IPS DF 6.9 (cell line): ENCODE data around the gene TMEM272.

Experiments used
- DNase-seq: peaks from one replicate; pipeline ENCODE4 v3.0.0-alpha.2; 2013; ENCODE audit warnings: low read depth, low spot score
- H3K27ac ChIP-seq: one replicate; pipeline ENCODE4 v1.5.1; 2013; ENCODE audit warnings: low read length, control low read depth
- H3K27me3 ChIP-seq: 2 replicates; pipeline ENCODE4 v1.6.1; 2013; ENCODE audit warnings: mild to moderate bottlenecking, low read length; ENCODE audit not compliant: control insufficient read depth, insufficient read depth
- H3K36me3 ChIP-seq: 2 replicates; pipeline ENCODE4 v1.6.1; 2013; ENCODE audit warnings: low read length; ENCODE audit not compliant: control insufficient read depth, insufficient read depth
- H3K4me1 ChIP-seq: 2 replicates; pipeline ENCODE4 v1.6.1; 2013; ENCODE audit warnings: low read length; ENCODE audit not compliant: control insufficient read depth, insufficient read depth
- H3K4me3 ChIP-seq: 2 replicates; pipeline ENCODE4 v1.5.1; 2013; ENCODE audit warnings: mild to moderate bottlenecking, low read length
- H3K9me3 ChIP-seq: 2 replicates; pipeline ENCODE4 v1.6.1; 2013; ENCODE audit warnings: low read length, inconsistent platforms; ENCODE audit not compliant: control insufficient read depth, insufficient read depth
- WGBS: extraction: QIAGEN DNeasy Blood & Tissue Kit; methylation state at CpG from one replicate; pipeline ENCODE4 v1.1.7; 2013; ENCODE audit warnings: mixed read lengths, missing lambda C conversion rate; ENCODE audit not compliant: insufficient read length, insufficient coverage; 5-methylcytosine and 5-hydroxymethylcytosine counted together

The TMEM272 gene

DNA sequence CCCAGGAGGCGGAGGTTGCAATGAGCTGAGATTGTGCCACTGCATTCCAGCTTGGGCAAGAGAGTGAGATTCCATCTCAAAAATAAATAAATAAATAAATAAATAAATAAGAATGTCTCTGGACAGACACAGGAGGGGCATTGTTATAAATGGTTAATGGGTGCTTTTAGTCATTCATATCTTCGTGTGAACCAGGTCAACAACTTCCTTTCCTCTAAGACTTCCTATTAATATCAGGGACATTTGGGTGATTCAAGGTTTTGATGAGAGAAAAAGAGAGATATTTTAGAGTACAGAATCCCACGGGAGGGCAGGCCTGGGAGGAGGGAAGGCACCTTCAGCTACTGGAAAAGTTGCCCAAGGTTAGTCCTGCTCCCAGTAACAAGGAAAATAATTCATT lies 64.9 kb downstream of the TMEM272 start:
- Histone ChIP-seq H3K4me1 (no peaks in the 10 kb centered on the region), H3K9me3 (no peaks in the 10 kb centered on the region), H3K27me3 (no peaks in the 10 kb centered on the region), H3K36me3 (no peaks in the 10 kb centered on the region), H3K27ac (no peak overlapping the region), H3K4me3 (no peak overlapping the region)
- no CpG with 5 or more reads among the region's 3 CpGs for WGBS
- DNase-seq = no peak

GRCh38 chr13:51778392-51778791 lies 66.6 kb downstream of the TMEM272 start:
- H3K36me3 ChIP-seq = no peaks in the 10 kb centered on the region
- no peaks in the 10 kb centered on the region for H3K9me3 ChIP-seq
- no peaks in the 10 kb centered on the region for H3K27me3 ChIP-seq
- no peaks in the 10 kb centered on the region for H3K4me1 ChIP-seq
- no peak overlapping the region for H3K4me3 ChIP-seq
- no CpG with 5 or more reads among the region's 11 CpGs for WGBS
- no peak for DNase-seq
- H3K27ac ChIP-seq = no peak overlapping the region

DNA sequence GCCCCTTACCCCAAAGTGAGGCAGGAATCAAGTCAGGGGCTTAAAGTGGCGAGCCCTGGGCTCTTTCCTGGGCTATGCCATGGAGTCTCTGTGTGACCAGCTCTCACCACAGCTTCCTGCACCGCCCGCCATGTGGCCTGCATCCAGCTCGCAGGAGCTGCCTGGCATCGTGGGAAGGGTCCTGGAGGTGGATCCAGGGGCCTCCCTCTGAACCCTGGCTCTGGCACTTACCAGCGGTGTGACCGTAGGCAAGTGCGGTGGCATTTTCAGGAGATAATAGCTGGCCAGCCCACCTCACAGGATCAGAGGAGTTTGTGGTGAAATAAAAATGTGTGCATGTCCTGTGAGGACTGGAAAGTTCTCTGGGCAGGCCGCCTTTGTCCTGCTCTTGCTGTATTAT lies 67.1 kb downstream of the TMEM272 start:
- WGBS = no CpG with 5 or more reads among the region's 9 CpGs
- Histone ChIP-seq H3K36me3 (no peaks in the 10 kb centered on the region), H3K9me3 (no peaks in the 10 kb centered on the region), H3K4me3 (no peak overlapping the region), H3K27ac (no peak overlapping the region), H3K27me3 (no peaks in the 10 kb centered on the region), H3K4me1 (no peaks in the 10 kb centered on the region)
- no peak for DNase-seq

GRCh38 chr13:51776179-51776578 lies 68.8 kb downstream of the TMEM272 start:
- H3K36me3 ChIP-seq = no peaks in the 10 kb centered on the region
- H3K27me3 ChIP-seq = no peaks in the 10 kb centered on the region
- no peak overlapping the region for H3K4me3 ChIP-seq
- no peaks in the 10 kb centered on the region for H3K9me3 ChIP-seq
- WGBS = no CpG with 5 or more reads among the region's 7 CpGs
- DNase-seq = no peak
- no peak overlapping the region for H3K27ac ChIP-seq
- H3K4me1 ChIP-seq = peaks cover 3% of the 10 kb centered on the region; the same call in 1 of the 2 replicates

GRCh38 chr13:51773515-51773914 lies 71.5 kb downstream of the TMEM272 start:
- no peaks in the 10 kb centered on the region for H3K36me3 ChIP-seq
- H3K4me1 ChIP-seq = peaks cover 3% of the 10 kb centered on the region; the same call in 1 of the 2 replicates
- no peak overlapping the region for H3K4me3 ChIP-seq
- WGBS = no CpG with 5 or more reads among the region's 11 CpGs
- H3K27me3 ChIP-seq = no peaks in the 10 kb centered on the region
- H3K27ac ChIP-seq = no peak overlapping the region
- no peak for DNase-seq
- H3K9me3 ChIP-seq = no peaks in the 10 kb centered on the region

DNA sequence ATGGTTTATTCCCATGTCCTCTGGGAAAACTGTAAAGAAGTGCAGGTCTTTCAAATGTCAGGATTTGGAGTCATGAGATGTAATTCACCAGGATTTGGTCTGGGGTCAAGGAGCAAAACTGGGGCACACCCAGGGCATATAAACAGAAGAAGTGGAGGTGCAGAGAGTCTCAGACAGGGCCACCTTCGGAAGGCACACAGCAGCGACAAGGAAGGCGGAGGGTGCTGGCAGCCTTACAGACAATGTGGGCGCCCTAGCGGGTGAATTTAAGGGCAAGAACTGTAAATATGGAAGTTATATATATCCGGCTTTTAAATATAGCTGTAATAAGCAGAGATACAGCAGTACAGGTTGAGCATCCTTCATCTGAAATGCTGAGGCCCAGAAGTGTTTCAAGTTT lies 72.2 kb downstream of the TMEM272 start:
- Histone ChIP-seq H3K36me3 (no peaks in the 10 kb centered on the region), H3K9me3 (no peaks in the 10 kb centered on the region), H3K4me3 (no peak overlapping the region), H3K27me3 (no peaks in the 10 kb centered on the region), H3K27ac (no peak overlapping the region), H3K4me1 (peaks cover 7% of the 10 kb centered on the region)
- no peak for DNase-seq
- WGBS = no CpG with 5 or more reads among the region's 6 CpGs

GRCh38 chr13:51772105-51772455 lies 72.9 kb downstream of the TMEM272 start:
- no peak overlapping the region for H3K27ac ChIP-seq
- H3K4me1 ChIP-seq = peaks cover 7% of the 10 kb centered on the region
- DNase-seq = no peak
- no peak overlapping the region for H3K4me3 ChIP-seq
- WGBS = no CpG with 5 or more reads among the region's 9 CpGs
- H3K36me3 ChIP-seq = no peaks in the 10 kb centered on the region
- no peaks in the 10 kb centered on the region for H3K27me3 ChIP-seq
- no peaks in the 10 kb centered on the region for H3K9me3 ChIP-seq

- Histone ChIP-seq H3K9me3 (no peaks in the 10 kb centered on the region), H3K36me3 (no peaks in the 10 kb centered on the region; the same call in 1 of the 2 replicates), H3K27me3 (no peaks in the 10 kb centered on the region), H3K27ac (no peak overlapping the region), H3K4me3 (no peak overlapping the region), H3K4me1 (peaks cover 7% of the 10 kb centered on the region)
- DNase-seq = no peak
- WGBS = no CpG with 5 or more reads among the region's 17 CpGs
These were observed 73.4 kb downstream of the TMEM272 start for GRCh38 chr13:51771418-51772104.

- no peaks in the 10 kb centered on the region; the same call in 1 of the 2 replicates for H3K36me3 ChIP-seq
- peaks cover 7% of the 10 kb centered on the region for H3K4me1 ChIP-seq
- no peaks in the 10 kb centered on the region for H3K27me3 ChIP-seq
- H3K9me3 ChIP-seq = no peaks in the 10 kb centered on the region
- no peak overlapping the region for H3K4me3 ChIP-seq
- no CpG with 5 or more reads among the region's 11 CpGs for WGBS
- no peak overlapping the region for H3K27ac ChIP-seq
- DNase-seq = no peak
These were observed 74.1 kb downstream of the TMEM272 start for GRCh38 chr13:51770681-51771417.

- no peak for DNase-seq
- H3K36me3 ChIP-seq = no peaks in the 10 kb centered on the region; the same call in 1 of the 2 replicates
- H3K9me3 ChIP-seq = no peaks in the 10 kb centered on the region
- no CpG with 5 or more reads among the region's 6 CpGs for WGBS
- no peak overlapping the region for H3K4me3 ChIP-seq
- H3K27me3 ChIP-seq = no peaks in the 10 kb centered on the region
- peaks cover 7% of the 10 kb centered on the region for H3K4me1 ChIP-seq
- no peak overlapping the region for H3K27ac ChIP-seq
These were observed 74.8 kb downstream of the TMEM272 start for GRCh38 chr13:51770160-51770559.
